Measurements from ENCODE around the gene MINK1. TPM values are rescaled to one million over a fixed set of nuclear protein-coding genes. Genes with fewer than 3 reads are reported as not detected.
"Not testable (repeated sequence)": the region's sequence is repeated elsewhere in the genome, so short reads cannot be mapped to it uniquely, and the experiment has no call there.

MINK1 gene
- total RNA-seq, 4 donors from 2014 or later: 111 to 278 (median 223) TPM

GRCh38 chr17:4860651-4861050, 27.5 kb downstream of the MINK1 start:
- Histone ChIP-seq H3K4me1 (peaks cover 0 to 16% (median 0%) of the 10 kb centered on the region in 4 donors), H3K9me3 (no peaks in the 10 kb centered on the region), H3K36me3 (peaks cover 0 to 5% (median 0%) of the 10 kb centered on the region in 3 donors), H3K4me3 (no peak overlapping the region), H3K27me3 (no peaks in the 10 kb centered on the region), H3K27ac (no peak overlapping the region)
- DNase-seq: no peak
- no peak for TF ChIP-seq CTCF (IDR thresholded peaks at IDR 0.05)
- TF ChIP-seq POLR2A (IDR thresholded peaks at IDR 0.05): no peak

GRCh38 chr17:4861052-4861451, 27.9 kb downstream of the MINK1 start:
- peaks cover 0 to 16% (median 0%) of the 10 kb centered on the region in 4 donors for H3K4me1 ChIP-seq
- no peak overlapping the region for H3K4me3 ChIP-seq
- no peak for DNase-seq
- H3K27ac ChIP-seq: no peak overlapping the region
- H3K9me3 ChIP-seq: no peaks in the 10 kb centered on the region
- peaks cover 0 to 5% (median 0%) of the 10 kb centered on the region in 3 donors for H3K36me3 ChIP-seq
- no peaks in the 10 kb centered on the region for H3K27me3 ChIP-seq
- TF ChIP-seq POLR2A (IDR thresholded peaks at IDR 0.05): no peak
- TF ChIP-seq CTCF (IDR thresholded peaks at IDR 0.05): no peak

GRCh38 chr17:4862720-4863119, 29.6 kb downstream of the MINK1 start:
- TF ChIP-seq POLR2A (IDR thresholded peaks at IDR 0.05) (no peak), CTCF (IDR thresholded peaks at IDR 0.05) (no peak)
- H3K4me3 ChIP-seq: no peak overlapping the region
- peaks cover 0 to 5% (median 0%) of the 10 kb centered on the region in 3 donors for H3K36me3 ChIP-seq
- H3K27ac ChIP-seq: no peak overlapping the region
- peaks cover 0 to 14% (median 0%) of the 10 kb centered on the region in 4 donors for H3K4me1 ChIP-seq
- H3K27me3 ChIP-seq: no peaks in the 10 kb centered on the region
- H3K9me3 ChIP-seq: no peaks in the 10 kb centered on the region
- no peak for DNase-seq

GRCh38 chr17:4863321-4863720, 30.2 kb downstream of the MINK1 start:
- H3K4me3 ChIP-seq: no peak overlapping the region
- no peak overlapping the region for H3K27ac ChIP-seq
- DNase-seq: no peak
- H3K36me3 ChIP-seq: peaks cover 0 to 5% (median 0%) of the 10 kb centered on the region in 3 donors
- H3K9me3 ChIP-seq: no peaks in the 10 kb centered on the region
- no peaks in the 10 kb centered on the region for H3K27me3 ChIP-seq
- peaks cover 0 to 8% (median 0%) of the 10 kb centered on the region in 4 donors for H3K4me1 ChIP-seq
- TF ChIP-seq POLR2A (IDR thresholded peaks at IDR 0.05): no peak
- TF ChIP-seq CTCF (IDR thresholded peaks at IDR 0.05): no peak

- not testable (repeated sequence) for H3K27ac ChIP-seq, H3K36me3 ChIP-seq
Observed at GRCh38 chr17:4867535-4867934, 34.4 kb downstream of the MINK1 start.

GRCh38 chr17:4869058-4869998, 36.2 kb downstream of the MINK1 start:
- H3K4me3 ChIP-seq, H3K27ac ChIP-seq, H3K27me3 ChIP-seq, H3K9me3 ChIP-seq, H3K4me1 ChIP-seq, H3K36me3 ChIP-seq, DNase-seq: not testable (repeated sequence)

More at GRCh38 chr17:4867535-4867934, 34.4 kb downstream of the MINK1 start:
- not testable (repeated sequence) for H3K9me3 ChIP-seq, H3K27me3 ChIP-seq, DNase-seq, H3K4me3 ChIP-seq, H3K4me1 ChIP-seq

All from Peyer's patch (tissue), 4 donors.